HEK293 (cell line): Measurements from ENCODE around the gene POLR3GL.

Experiments used
- CTCF ChIA-PET: fragments of 350-600 bp; formaldehyde crosslinking; extraction: SDS; loops from one replicate; lab custom pipeline; 2021; ENCODE audit warnings: antibody characterized with exemption; lab: Yijun Ruan, JAX
- POLR2A ChIA-PET: fragments of 300-600 bp; formaldehyde crosslinking; extraction: SDS; loops from one replicate; lab custom pipeline; 2020; ENCODE audit warnings: antibody characterized with exemption, inconsistent platforms; lab: Yijun Ruan, JAX
- H3K27ac ChIP-seq: fragments of 200-500 bp; sonication (Bioruptor generic); 2 replicates; pipeline ENCODE4 v1.5.1; 2014; ENCODE audit warnings: low read depth, low read length, control low read depth, inconsistent platforms; ENCODE audit errors: extremely low read depth
- H3K36me3 ChIP-seq, 2 experiments: fragments of 200-500 bp in 1 of 2; sonication (Bioruptor generic) in 1 of 2; 1 replicate in 1 of 2; 2 replicates in 1 of 2; pipeline ENCODE4 v1.5.1; 2014 to 2017; ENCODE audit warnings: inconsistent platforms in 2 of 2, low read length in 2 of 2; ENCODE audit not compliant: control insufficient read depth in 2 of 2, insufficient read depth in 1 of 2
- H3K4me1 ChIP-seq: fragments of 200-500 bp; sonication (Bioruptor generic); 2 replicates; pipeline ENCODE4 v1.5.1; 2014; ENCODE audit warnings: mild to moderate bottlenecking, low read length, inconsistent platforms; ENCODE audit not compliant: control insufficient read depth, insufficient read depth
- H3K4me3 ChIP-seq: 2 replicates; pipeline ENCODE4 v1.5.1; 2011; ENCODE audit warnings: low read depth, mild to moderate bottlenecking, control low read depth, low read length, moderate library complexity
- H3K9me3 ChIP-seq: fragments of 200-500 bp; sonication (Bioruptor generic); 2 replicates; pipeline ENCODE4 v1.5.1; 2014; ENCODE audit warnings: low read depth, low read length, inconsistent platforms; ENCODE audit not compliant: control insufficient read depth, insufficient read depth
- CTCF ChIP-seq: fragments of 450-650 bp; formaldehyde crosslinking; IDR thresholded peaks from 2 replicates; pipeline ENCODE4 v1.5.1; 2016; ENCODE audit warnings: missing biosample characterization, missing genetic modification characterization
- GFI1B ChIP-seq: fragments of 450-650 bp; formaldehyde crosslinking; IDR thresholded peaks from 2 replicates; pipeline ENCODE4 v1.5.1; 2016; ENCODE audit warnings: missing biosample characterization, missing genetic modification characterization
- GLI2 ChIP-seq: fragments of 450-650 bp; formaldehyde crosslinking; IDR thresholded peaks from 2 replicates; pipeline ENCODE4; 2017; ENCODE audit warnings: missing biosample characterization, missing genetic modification characterization, low read depth, borderline replicate concordance
- PATZ1 ChIP-seq: fragments of 450-650 bp; formaldehyde crosslinking; IDR thresholded peaks from 2 replicates; pipeline ENCODE4 v1.5.1; 2016; ENCODE audit warnings: missing biosample characterization, missing genetic modification characterization
- PRDM10 ChIP-seq: fragments of 450-650 bp; formaldehyde crosslinking; IDR thresholded peaks from 2 replicates; pipeline ENCODE4 v1.5.1; 2016; ENCODE audit warnings: missing biosample characterization, missing genetic modification characterization
- SALL2 ChIP-seq: fragments of 450-650 bp; formaldehyde crosslinking; IDR thresholded peaks from 2 replicates; pipeline ENCODE4 v1.5.0; 2017; ENCODE audit warnings: missing biosample characterization, mild to moderate bottlenecking, missing genetic modification characterization, borderline replicate concordance
- ZFP69B ChIP-seq: fragments of 450-650 bp; formaldehyde crosslinking; IDR thresholded peaks from 2 replicates; pipeline ENCODE4 v1.5.1; 2016; ENCODE audit warnings: missing biosample characterization, missing genetic modification characterization
- ZNF223 ChIP-seq: fragments of 450-650 bp; formaldehyde crosslinking; IDR thresholded peaks from 2 replicates; pipeline ENCODE4 v1.5.1; 2016; ENCODE audit warnings: missing biosample characterization, missing genetic modification characterization
- ZNF366 ChIP-seq: fragments of 450-650 bp; formaldehyde crosslinking; conservative IDR thresholded peaks from 2 replicates; pipeline ENCODE4 v1.5.1; 2016; ENCODE audit warnings: missing biosample characterization, missing genetic modification characterization
- ZNF37A ChIP-seq: fragments of 450-650 bp; IDR thresholded peaks from 2 replicates; pipeline ENCODE4 v1.5.1; 2018; ENCODE audit warnings: missing biosample characterization, missing genetic modification characterization
- ZNF426 ChIP-seq: fragments of 450-650 bp; formaldehyde crosslinking; IDR thresholded peaks from 2 replicates; pipeline ENCODE4 v1.5.1; 2017; ENCODE audit warnings: missing biosample characterization, missing genetic modification characterization, mild to moderate bottlenecking, inconsistent platforms, moderate library complexity
- ZNF510 ChIP-seq: fragments of 450-650 bp; formaldehyde crosslinking; IDR thresholded peaks from 2 replicates; pipeline ENCODE4 v1.5.1; 2018; ENCODE audit warnings: mild to moderate bottlenecking, missing genetic modification characterization, missing biosample characterization; ENCODE audit not compliant: insufficient replicate concordance
- ZNF792 ChIP-seq: fragments of 450-650 bp; formaldehyde crosslinking; IDR thresholded peaks from 2 replicates; pipeline ENCODE4 v1.5.1; 2016; ENCODE audit warnings: missing biosample characterization, missing genetic modification characterization
- TF ChIP-seq, protein P1 (sequence below): fragments of 450-650 bp; formaldehyde crosslinking; IDR thresholded peaks from 2 replicates; pipeline ENCODE4 v1.5.1; 2017; ENCODE audit warnings: missing biosample characterization, missing genetic modification characterization
- TF ChIP-seq, protein P2 (sequence below): fragments of 450-650 bp; formaldehyde crosslinking; IDR thresholded peaks from 2 replicates; pipeline ENCODE4 v1.5.1; 2017; ENCODE audit warnings: missing biosample characterization, missing genetic modification characterization
- TF ChIP-seq, protein P3 (sequence below): fragments of 450-650 bp; formaldehyde crosslinking; IDR thresholded peaks from 2 replicates; pipeline ENCODE4 v1.5.1; 2016; ENCODE audit warnings: missing biosample characterization, missing genetic modification characterization
- TF ChIP-seq, protein P4 (sequence below): fragments of 450-650 bp; formaldehyde crosslinking; IDR thresholded peaks from 2 replicates; pipeline ENCODE4 v1.5.1; 2017; ENCODE audit warnings: missing biosample characterization, missing genetic modification characterization
- TF ChIP-seq, protein P5 (sequence below): fragments of 450-650 bp; formaldehyde crosslinking; IDR thresholded peaks from 2 replicates; pipeline ENCODE4 v1.5.1; 2016; ENCODE audit warnings: missing biosample characterization, missing genetic modification characterization, borderline replicate concordance

Gene POLR3GL

DNA sequence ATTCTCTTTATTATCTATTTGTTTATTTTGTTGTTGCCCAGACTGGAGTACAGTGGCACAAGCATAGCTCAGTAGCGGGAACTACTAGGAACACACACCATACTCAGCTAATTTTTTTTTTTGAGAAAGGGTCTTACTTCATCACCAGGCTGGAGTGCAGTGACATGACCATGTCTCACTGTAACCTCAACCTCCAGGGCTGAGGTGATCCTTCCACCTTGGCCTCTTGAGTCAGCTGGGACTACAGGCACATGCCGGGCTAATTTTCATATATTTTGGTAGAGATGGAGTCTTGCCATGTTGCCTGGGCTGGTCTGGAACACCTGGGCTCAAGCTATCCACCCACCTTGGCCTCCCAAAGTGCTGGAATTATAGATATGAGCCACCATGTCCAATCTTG is 37.2 kb downstream of the POLR3GL start:
- peaks cover 12% of the 10 kb centered on the region for H3K4me1 ChIP-seq
- no peak for TF ChIP-seq ZNF792 (tag by site-specific recombination)
- TF ChIP-seq, protein P1, sequence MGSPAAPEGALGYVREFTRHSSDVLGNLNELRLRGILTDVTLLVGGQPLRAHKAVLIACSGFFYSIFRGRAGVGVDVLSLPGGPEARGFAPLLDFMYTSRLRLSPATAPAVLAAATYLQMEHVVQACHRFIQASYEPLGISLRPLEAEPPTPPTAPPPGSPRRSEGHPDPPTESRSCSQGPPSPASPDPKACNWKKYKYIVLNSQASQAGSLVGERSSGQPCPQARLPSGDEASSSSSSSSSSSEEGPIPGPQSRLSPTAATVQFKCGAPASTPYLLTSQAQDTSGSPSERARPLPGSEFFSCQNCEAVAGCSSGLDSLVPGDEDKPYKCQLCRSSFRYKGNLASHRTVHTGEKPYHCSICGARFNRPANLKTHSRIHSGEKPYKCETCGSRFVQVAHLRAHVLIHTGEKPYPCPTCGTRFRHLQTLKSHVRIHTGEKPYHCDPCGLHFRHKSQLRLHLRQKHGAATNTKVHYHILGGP: no peak
- no peak for TF ChIP-seq CTCF (tag by site-specific recombination)
- no peak for TF ChIP-seq PATZ1
- no peak for TF ChIP-seq ZNF510 (tag by site-specific recombination)
- no peak for TF ChIP-seq SALL2 (tag by site-specific recombination)
- no peak for TF ChIP-seq GFI1B (tag by site-specific recombination)
- TF ChIP-seq, protein P2, sequence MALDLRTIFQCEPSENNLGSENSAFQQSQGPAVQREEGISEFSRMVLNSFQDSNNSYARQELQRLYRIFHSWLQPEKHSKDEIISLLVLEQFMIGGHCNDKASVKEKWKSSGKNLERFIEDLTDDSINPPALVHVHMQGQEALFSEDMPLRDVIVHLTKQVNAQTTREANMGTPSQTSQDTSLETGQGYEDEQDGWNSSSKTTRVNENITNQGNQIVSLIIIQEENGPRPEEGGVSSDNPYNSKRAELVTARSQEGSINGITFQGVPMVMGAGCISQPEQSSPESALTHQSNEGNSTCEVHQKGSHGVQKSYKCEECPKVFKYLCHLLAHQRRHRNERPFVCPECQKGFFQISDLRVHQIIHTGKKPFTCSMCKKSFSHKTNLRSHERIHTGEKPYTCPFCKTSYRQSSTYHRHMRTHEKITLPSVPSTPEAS (tag by site-specific recombination): no peak
- TF ChIP-seq ZNF366 (tag by site-specific recombination): no peak
- TF ChIP-seq, protein P3, sequence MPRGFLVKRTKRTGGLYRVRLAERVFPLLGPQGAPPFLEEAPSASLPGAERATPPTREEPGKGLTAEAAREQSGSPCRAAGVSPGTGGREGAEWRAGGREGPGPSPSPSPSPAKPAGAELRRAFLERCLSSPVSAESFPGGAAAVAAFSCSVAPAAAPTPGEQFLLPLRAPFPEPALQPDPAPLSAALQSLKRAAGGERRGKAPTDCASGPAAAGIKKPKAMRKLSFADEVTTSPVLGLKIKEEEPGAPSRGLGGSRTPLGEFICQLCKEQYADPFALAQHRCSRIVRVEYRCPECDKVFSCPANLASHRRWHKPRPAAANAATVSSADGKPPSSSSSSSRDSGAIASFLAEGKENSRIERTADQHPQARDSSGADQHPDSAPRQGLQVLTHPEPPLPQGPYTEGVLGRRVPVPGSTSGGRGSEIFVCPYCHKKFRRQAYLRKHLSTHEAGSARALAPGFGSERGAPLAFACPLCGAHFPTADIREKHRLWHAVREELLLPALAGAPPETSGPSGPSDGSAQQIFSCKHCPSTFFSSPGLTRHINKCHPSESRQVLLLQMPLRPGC (tag by site-specific recombination): no peak
- TF ChIP-seq GLI2 (tag by site-specific recombination): no peak
- TF ChIP-seq PRDM10 (tag by site-specific recombination): no peak
- TF ChIP-seq, protein P4, sequence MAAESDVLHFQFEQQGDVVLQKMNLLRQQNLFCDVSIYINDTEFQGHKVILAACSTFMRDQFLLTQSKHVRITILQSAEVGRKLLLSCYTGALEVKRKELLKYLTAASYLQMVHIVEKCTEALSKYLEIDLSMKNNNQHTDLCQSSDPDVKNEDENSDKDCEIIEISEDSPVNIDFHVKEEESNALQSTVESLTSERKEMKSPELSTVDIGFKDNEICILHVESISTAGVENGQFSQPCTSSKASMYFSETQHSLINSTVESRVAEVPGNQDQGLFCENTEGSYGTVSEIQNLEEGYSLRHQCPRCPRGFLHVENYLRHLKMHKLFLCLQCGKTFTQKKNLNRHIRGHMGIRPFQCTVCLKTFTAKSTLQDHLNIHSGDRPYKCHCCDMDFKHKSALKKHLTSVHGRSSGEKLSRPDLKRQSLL (tag by site-specific recombination): no peak
- TF ChIP-seq ZFP69B (tag by site-specific recombination): no peak
- no peak for TF ChIP-seq ZNF223
- TF ChIP-seq ZNF37A (tag by site-specific recombination): no peak
- TF ChIP-seq ZNF426 (tag by site-specific recombination): no peak
- TF ChIP-seq, protein P5, sequence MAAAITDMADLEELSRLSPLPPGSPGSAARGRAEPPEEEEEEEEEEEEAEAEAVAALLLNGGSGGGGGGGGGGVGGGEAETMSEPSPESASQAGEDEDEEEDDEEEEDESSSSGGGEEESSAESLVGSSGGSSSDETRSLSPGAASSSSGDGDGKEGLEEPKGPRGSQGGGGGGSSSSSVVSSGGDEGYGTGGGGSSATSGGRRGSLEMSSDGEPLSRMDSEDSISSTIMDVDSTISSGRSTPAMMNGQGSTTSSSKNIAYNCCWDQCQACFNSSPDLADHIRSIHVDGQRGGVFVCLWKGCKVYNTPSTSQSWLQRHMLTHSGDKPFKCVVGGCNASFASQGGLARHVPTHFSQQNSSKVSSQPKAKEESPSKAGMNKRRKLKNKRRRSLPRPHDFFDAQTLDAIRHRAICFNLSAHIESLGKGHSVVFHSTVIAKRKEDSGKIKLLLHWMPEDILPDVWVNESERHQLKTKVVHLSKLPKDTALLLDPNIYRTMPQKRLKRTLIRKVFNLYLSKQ (tag by site-specific recombination): no peak
- H3K4me3 ChIP-seq: no peak overlapping the region
- CTCF ChIA-PET: interaction anchor here (0.6 to 1.1 kb wide), 4 partner anchors 23 to 110 kb away, joined by 3 to 13 read pairs (median 6); partner anchors contain the start of gene ITGA10
- no peaks in the 10 kb centered on the region for H3K36me3 ChIP-seq
- H3K27ac ChIP-seq: no peak overlapping the region
- H3K9me3 ChIP-seq: no peaks in the 10 kb centered on the region
- POLR2A ChIA-PET: no interaction called here
